ENCODE data around the gene ZNF521.

DNA sequence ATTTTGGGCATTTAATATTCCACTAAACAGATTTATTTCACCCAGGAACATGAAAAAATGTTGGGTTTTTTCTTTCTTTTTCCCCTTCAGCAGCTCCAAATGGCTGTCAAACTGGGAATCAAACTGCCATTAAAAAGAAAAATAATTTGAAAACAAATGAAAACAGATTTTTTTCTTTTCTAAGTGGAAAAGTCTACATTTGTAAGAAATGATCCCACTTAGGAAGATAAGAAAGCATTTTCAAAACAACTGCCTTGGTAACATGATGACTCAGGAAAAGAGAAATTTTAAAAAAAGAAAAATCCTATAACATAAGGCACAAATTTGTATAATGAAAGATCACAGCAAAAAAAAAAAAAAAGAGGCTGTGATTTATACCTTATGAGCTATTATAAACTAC is 20.0 kb downstream of the ZNF521 start:
- TF ChIP-seq, protein P1, sequence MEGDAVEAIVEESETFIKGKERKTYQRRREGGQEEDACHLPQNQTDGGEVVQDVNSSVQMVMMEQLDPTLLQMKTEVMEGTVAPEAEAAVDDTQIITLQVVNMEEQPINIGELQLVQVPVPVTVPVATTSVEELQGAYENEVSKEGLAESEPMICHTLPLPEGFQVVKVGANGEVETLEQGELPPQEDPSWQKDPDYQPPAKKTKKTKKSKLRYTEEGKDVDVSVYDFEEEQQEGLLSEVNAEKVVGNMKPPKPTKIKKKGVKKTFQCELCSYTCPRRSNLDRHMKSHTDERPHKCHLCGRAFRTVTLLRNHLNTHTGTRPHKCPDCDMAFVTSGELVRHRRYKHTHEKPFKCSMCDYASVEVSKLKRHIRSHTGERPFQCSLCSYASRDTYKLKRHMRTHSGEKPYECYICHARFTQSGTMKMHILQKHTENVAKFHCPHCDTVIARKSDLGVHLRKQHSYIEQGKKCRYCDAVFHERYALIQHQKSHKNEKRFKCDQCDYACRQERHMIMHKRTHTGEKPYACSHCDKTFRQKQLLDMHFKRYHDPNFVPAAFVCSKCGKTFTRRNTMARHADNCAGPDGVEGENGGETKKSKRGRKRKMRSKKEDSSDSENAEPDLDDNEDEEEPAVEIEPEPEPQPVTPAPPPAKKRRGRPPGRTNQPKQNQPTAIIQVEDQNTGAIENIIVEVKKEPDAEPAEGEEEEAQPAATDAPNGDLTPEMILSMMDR (IDR thresholded peaks at IDR 0.05) = no peak
- TF ChIP-seq POLR2A (IDR thresholded peaks at IDR 0.05) = no peak

Data from breast epithelium (tissue), 3 donors.